ENCODE results near the gene KCNT1.

Gene KCNT1

GRCh38 chr9:135822374-135822755 lies 120.4 kb downstream of the KCNT1 start:
- no peak for DNase-seq (ENCODE audit: low read depth)

DNA sequence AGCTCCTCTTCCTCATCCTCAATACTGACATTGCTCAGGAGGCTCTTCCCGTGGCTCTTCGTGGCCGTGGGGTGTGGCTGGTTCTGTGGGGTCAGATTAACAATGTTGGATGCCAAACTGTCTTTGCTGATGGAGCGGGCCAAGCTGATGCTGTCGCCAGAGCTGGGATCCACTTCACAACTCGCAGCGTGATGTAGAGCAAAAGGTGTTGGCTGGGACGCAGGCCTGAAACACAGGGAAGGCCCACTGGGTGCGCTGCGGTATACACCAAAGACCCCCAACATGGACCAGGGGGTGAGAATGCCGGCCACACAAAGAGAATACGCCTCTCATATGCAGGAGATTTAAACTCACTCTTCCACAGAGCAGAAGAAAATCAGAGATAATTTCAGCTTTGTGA lies 121.1 kb downstream of the KCNT1 start:
- DNase-seq (ENCODE audit: low read depth), result no peak

GRCh38 chr9:135825435-135826187 lies 123.6 kb downstream of the KCNT1 start:
- DNase-seq (ENCODE audit: low read depth), result no peak

DNA sequence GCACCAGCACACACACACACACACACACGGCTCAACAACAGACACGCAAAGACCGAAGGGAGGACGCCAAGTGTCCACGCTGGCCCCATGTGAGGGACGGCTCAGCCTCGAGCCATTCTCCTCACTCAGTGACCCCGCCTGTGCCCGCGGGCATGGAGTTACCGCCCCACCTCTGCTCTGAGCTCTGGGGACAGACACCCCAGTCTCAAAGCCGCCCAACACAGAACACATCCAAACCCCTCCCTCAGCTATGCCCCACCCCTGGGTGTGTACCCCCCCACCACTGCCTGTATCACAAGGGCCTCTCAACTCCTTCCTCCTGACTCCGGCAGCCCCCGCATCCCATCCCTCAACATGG lies 124.2 kb downstream of the KCNT1 start:
- no peak for DNase-seq (ENCODE audit: low read depth)

DNA sequence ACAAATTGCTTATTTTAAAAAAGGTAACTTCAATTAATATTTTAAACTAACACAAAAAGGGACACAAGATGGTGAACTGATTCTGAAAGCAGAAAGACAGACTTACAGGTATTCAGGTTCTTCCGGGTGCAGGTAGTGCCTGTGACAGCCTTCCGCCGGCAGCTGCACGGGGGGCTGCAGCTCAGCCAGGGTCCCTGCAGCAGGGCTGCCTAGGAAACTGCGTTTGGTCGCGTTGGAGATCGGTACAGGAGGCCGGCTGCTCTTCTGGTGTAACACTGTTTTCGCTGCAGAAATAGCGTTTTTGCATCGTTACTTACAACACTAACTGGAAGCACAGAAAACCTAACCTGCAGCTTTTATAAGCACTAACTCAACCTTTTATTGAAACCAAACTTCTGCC lies 125.3 kb downstream of the KCNT1 start:
- DNase-seq (ENCODE audit: low read depth), result no peak

DNA sequence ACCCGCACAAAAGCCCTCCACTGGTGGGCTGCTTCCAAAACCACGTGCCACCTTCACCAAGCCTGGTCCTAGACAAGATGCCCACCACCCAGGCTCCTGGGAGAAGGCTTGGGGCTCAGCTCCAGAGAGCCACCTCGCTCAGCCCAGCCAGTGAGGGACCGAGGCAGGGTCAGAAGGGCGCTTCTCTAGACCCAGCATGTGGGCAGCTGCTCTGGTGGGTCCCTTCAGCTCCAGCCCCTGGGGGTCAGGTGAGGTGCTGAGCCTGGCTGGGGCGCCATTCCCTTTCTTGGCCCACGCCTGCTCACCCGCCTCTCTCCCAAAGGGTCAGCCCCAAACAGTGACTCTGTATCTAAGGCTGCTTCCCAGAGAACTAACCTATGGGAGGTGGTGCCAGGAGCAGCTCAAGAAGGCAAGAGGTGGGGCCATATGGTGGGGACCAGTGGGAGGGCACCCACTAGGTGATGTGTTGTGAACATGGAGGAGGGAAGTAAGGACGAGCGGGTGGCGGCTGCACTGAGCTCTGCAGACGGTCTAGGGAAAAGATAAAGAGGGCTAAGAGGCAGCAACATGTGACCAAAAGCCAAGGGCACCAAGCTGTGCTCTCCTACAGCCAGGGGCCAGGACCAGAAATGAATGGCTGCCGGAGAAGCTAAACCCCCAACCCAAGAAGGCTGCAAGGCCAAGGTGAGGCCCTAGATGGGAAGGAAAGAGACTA lies 126.0 kb downstream of the KCNT1 start:
- no peak for DNase-seq (ENCODE audit: low read depth)

DNA sequence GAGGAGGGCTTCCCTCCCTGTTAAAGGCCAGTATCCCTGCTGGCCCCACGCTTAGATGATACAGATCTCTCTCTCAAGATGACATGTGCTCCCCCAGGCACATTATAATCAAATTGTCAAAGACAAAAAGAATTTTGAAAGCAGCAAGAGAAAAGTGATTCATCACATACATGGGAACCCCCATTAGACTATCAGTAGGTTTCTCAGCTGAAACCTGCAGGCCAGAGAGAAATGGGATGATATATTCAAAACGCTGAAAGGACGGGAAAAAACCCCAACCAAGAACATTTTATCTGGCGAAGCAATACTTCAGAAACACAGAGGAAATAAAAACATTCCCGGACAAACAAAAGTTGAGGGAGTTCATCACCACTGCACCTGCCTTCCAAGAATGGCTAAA lies 126.7 kb downstream of the KCNT1 start:
- no peak for DNase-seq (ENCODE audit: low read depth)

GRCh38 chr9:135830496-135830895 lies 128.5 kb downstream of the KCNT1 start:
- DNase-seq (ENCODE audit: low read depth), result no peak

GRCh38 chr9:135833864-135834263 lies 131.9 kb downstream of the KCNT1 start:
- no peak for DNase-seq (ENCODE audit: low read depth)

DNA sequence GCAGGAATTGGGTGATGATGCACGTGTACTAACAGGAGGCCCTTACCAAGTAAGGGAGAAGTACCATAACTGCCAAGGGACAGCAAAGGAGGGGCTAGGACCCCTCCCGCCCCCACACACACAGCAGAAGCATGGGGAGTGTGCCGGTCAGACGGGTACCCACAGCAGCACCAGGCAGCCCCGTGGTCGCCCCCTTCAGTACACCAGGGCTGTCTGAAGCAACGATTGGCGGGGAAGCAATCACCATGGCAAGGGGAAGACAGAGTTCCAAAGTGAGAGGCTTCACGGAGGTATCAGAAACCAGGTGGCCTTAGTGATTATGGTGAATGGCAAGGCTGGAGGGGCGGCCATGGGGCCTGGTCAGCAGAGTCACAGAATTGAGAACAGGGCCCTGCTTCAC lies 133.1 kb downstream of the KCNT1 start:
- DNase-seq (ENCODE audit: low read depth), result no peak

GRCh38 chr9:135839516-135839915 lies 137.5 kb downstream of the KCNT1 start:
- DNase-seq (ENCODE audit: low read depth), result no peak

GRCh38 chr9:135840107-135840506 lies 138.1 kb downstream of the KCNT1 start:
- DNase-seq (ENCODE audit: low read depth), result no peak

DNA sequence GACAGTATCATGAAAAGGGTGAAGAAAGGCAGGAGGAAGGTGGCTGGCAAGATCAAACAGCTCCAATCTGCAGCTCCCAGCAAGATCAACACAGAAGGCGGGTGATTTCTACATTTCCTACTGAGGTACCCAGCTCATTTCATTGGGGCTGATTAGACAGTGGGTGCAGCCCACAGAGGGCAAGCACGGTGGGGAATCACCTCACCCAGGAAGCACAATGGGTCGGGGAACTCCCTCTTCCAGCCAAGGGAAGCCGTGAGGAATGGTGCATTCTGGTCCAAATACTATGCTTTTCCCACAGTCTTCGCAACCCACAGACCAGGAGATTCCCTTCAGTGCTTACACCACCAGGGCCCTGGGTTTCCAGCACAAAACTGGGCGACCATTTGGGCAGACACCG lies 138.6 kb downstream of the KCNT1 start:
- DNase-seq (ENCODE audit: low read depth), result no peak

Measured in activated gamma-delta T cell treated with anti-CD3 and anti-CD28 coated beads, Interleukin-2, amount 50 U/mL, for 16 hours (primary cell).